Measurements from ENCODE around the gene GOLT1A. TPM values are rescaled to one million over a fixed set of nuclear protein-coding genes. Genes with fewer than 3 reads are reported as not detected.

Gene GOLT1A
- total RNA-seq, 4 donors from 2014 or later: 0.39 to 0.83 TPM; not detected in 2

GRCh38 chr1:204172404-204173029 lies 41.3 kb downstream of the GOLT1A start:
- intact Hi-C loops (cut with DNase I): no loop called here
- 92% methylated on average over 2 of the region's 2 CpGs for WGBS
- no peak for TF ChIP-seq EP300 (IDR thresholded peaks at IDR 0.05)
- no peak for TF ChIP-seq CTCF (IDR thresholded peaks at IDR 0.05)
- TF ChIP-seq POLR2AphosphoS5 (IDR thresholded peaks at IDR 0.05): no peak
- no peak for TF ChIP-seq POLR2A (IDR thresholded peaks at IDR 0.05; ENCODE audit: low read depth)
- peaks cover 0 to 19% (median 13%) of the 10 kb centered on the region in 4 donors for H3K9me3 ChIP-seq
- DNase-seq (ENCODE audit: extremely low spot score): no peak
- peaks cover 0 to 42% (median 0%) of the 10 kb centered on the region in 4 donors for H3K27me3 ChIP-seq
- no peaks in the 10 kb centered on the region for H3K4me1 ChIP-seq
- H3K27ac ChIP-seq (replicated peaks in 1 of 4): no peak overlapping the region
- no peaks in the 10 kb centered on the region for H3K36me3 ChIP-seq
- H3K4me3 ChIP-seq: no peak overlapping the region

- 57% methylated on average over 4 of the region's 4 CpGs for WGBS
- H3K4me3 ChIP-seq: no peak overlapping the region
- H3K27ac ChIP-seq (replicated peaks in 1 of 4): no peak overlapping the region
- no peak for TF ChIP-seq CTCF (IDR thresholded peaks at IDR 0.05)
- TF ChIP-seq POLR2A (IDR thresholded peaks at IDR 0.05; ENCODE audit: low read depth): no peak
- no peak for TF ChIP-seq EP300 (IDR thresholded peaks at IDR 0.05)
- no peak for TF ChIP-seq POLR2AphosphoS5 (IDR thresholded peaks at IDR 0.05)
- H3K36me3 ChIP-seq: no peaks in the 10 kb centered on the region
- no peaks in the 10 kb centered on the region for H3K4me1 ChIP-seq
- H3K27me3 ChIP-seq: peaks cover 0 to 38% (median 0%) of the 10 kb centered on the region in 4 donors
- H3K9me3 ChIP-seq: peaks cover 0 to 19% (median 13%) of the 10 kb centered on the region in 4 donors
- intact Hi-C loops (cut with DNase I): no loop called here
- DNase-seq (ENCODE audit: extremely low spot score): no peak
Observed at GRCh38 chr1:204171751-204172178, 42.0 kb downstream of the GOLT1A start.

- WGBS: 80% methylated on average over 3 of the region's 3 CpGs
- TF ChIP-seq EP300 (IDR thresholded peaks at IDR 0.05) (no peak), POLR2AphosphoS5 (IDR thresholded peaks at IDR 0.05) (no peak), POLR2A (IDR thresholded peaks at IDR 0.05; ENCODE audit: low read depth) (no peak), CTCF (IDR thresholded peaks at IDR 0.05) (no peak)
Observed at GRCh38 chr1:204170494-204171155, 43.2 kb downstream of the GOLT1A start.

GRCh38 chr1:204169858-204170257 lies 43.9 kb downstream of the GOLT1A start:
- Histone ChIP-seq H3K9me3 (peaks cover 0 to 19% (median 13%) of the 10 kb centered on the region in 4 donors), H3K36me3 (no peaks in the 10 kb centered on the region), H3K4me1 (no peaks in the 10 kb centered on the region), H3K27me3 (peaks cover 0 to 32% (median 0%) of the 10 kb centered on the region in 4 donors), H3K4me3 (no peak overlapping the region), H3K27ac (replicated peaks in 1 of 4) (no peak overlapping the region)
- TF ChIP-seq EP300 (IDR thresholded peaks at IDR 0.05) (no peak), POLR2A (IDR thresholded peaks at IDR 0.05; ENCODE audit: low read depth) (no peak), CTCF (IDR thresholded peaks at IDR 0.05) (no peak), POLR2AphosphoS5 (IDR thresholded peaks at IDR 0.05) (no peak)
- no peak for DNase-seq (ENCODE audit: extremely low spot score)
- WGBS: 94% methylated on average over 4 of the region's 4 CpGs
- intact Hi-C loops (cut with DNase I): no loop called here

More at GRCh38 chr1:204170494-204171155, 43.2 kb downstream of the GOLT1A start:
- Histone ChIP-seq H3K9me3 (peaks cover 0 to 19% (median 13%) of the 10 kb centered on the region in 4 donors), H3K27ac (replicated peaks in 1 of 4) (no peak overlapping the region), H3K4me1 (no peaks in the 10 kb centered on the region), H3K27me3 (peaks cover 0 to 38% (median 0%) of the 10 kb centered on the region in 4 donors), H3K36me3 (no peaks in the 10 kb centered on the region), H3K4me3 (no peak overlapping the region)
- intact Hi-C loops (cut with DNase I): no loop called here
- DNase-seq (ENCODE audit: extremely low spot score): no peak

Measured in esophagus muscularis mucosa (tissue), 4 donors.